Measurements from ENCODE around the gene MCF2L. TPM values are rescaled to one million over a fixed set of nuclear protein-coding genes. Genes with fewer than 3 reads are reported as not detected.
A peak's percentile ranks its signal among the peaks of the same experiment; 100 is the strongest.

The MCF2L gene
- total RNA-seq, 1 donor from 2014 or later, result 69.7 TPM

- TF ChIP-seq CTCF (IDR thresholded peaks at IDR 0.05), result no peak
- intact Hi-C loops (cut with DNase I), result no loop called here
- DNase-seq (peak; percentile 55), ATAC-seq (no peak)
- H3K4me3 ChIP-seq, result no peak overlapping the region
- H3K36me3 ChIP-seq, result no peaks in the 10 kb centered on the region
- no peak overlapping the region for H3K27ac ChIP-seq
- H3K9me3 ChIP-seq, result no peaks in the 10 kb centered on the region
- peaks cover 6% of the 10 kb centered on the region for H3K4me1 ChIP-seq
- peaks cover 7% of the 10 kb centered on the region for H3K27me3 ChIP-seq
Observed at GRCh38 chr13:112974125-112974524, 5.1 kb downstream of the MCF2L start.

- ATAC-seq (no peak), DNase-seq (no peak)
- H3K4me1 ChIP-seq, result peaks cover 3% of the 10 kb centered on the region
- no peak overlapping the region for H3K4me3 ChIP-seq
- H3K36me3 ChIP-seq, result no peaks in the 10 kb centered on the region
- H3K27me3 ChIP-seq, result peaks cover 7% of the 10 kb centered on the region
- intact Hi-C loops (cut with DNase I), result no loop called here
- TF ChIP-seq CTCF (IDR thresholded peaks at IDR 0.05), result no peak
- no peaks in the 10 kb centered on the region for H3K9me3 ChIP-seq
- no peak overlapping the region for H3K27ac ChIP-seq
Observed at GRCh38 chr13:112974671-112975070, 5.7 kb downstream of the MCF2L start.

GRCh38 chr13:112975401-112975939 is 6.5 kb downstream of the MCF2L start:
- no peaks in the 10 kb centered on the region for H3K36me3 ChIP-seq
- no peak overlapping the region for H3K4me3 ChIP-seq
- intact Hi-C loops (cut with DNase I), result no loop called here
- peaks cover 4% of the 10 kb centered on the region for H3K27me3 ChIP-seq
- H3K27ac ChIP-seq, result no peak overlapping the region
- DNase-seq, result no peak
- no peaks in the 10 kb centered on the region for H3K4me1 ChIP-seq
- no peak for ATAC-seq
- no peak for TF ChIP-seq CTCF (IDR thresholded peaks at IDR 0.05)
- H3K9me3 ChIP-seq, result no peaks in the 10 kb centered on the region

GRCh38 chr13:112976526-112976925 is 7.5 kb downstream of the MCF2L start:
- intact Hi-C loops (cut with DNase I), result no loop called here
- Histone ChIP-seq H3K27ac (no peak overlapping the region), H3K27me3 (no peaks in the 10 kb centered on the region), H3K4me1 (no peaks in the 10 kb centered on the region), H3K4me3 (no peak overlapping the region), H3K9me3 (no peaks in the 10 kb centered on the region), H3K36me3 (no peaks in the 10 kb centered on the region)
- TF ChIP-seq CTCF (IDR thresholded peaks at IDR 0.05), result no peak
- no peak for DNase-seq
- ATAC-seq, result no peak

- ATAC-seq, result no peak
- TF ChIP-seq CTCF (IDR thresholded peaks at IDR 0.05), result no peak
Observed at GRCh38 chr13:112977091-112977490, 8.1 kb downstream of the MCF2L start.

GRCh38 chr13:112977525-112977924 is 8.5 kb downstream of the MCF2L start:
- TF ChIP-seq CTCF (IDR thresholded peaks at IDR 0.05), result no peak
- H3K27ac ChIP-seq, result no peak overlapping the region

More at GRCh38 chr13:112977091-112977490, 8.1 kb downstream of the MCF2L start:
- no peaks in the 10 kb centered on the region for H3K36me3 ChIP-seq
- no peak overlapping the region for H3K4me3 ChIP-seq
- no peaks in the 10 kb centered on the region for H3K27me3 ChIP-seq
- intact Hi-C loops (cut with DNase I), result no loop called here
- H3K9me3 ChIP-seq, result no peaks in the 10 kb centered on the region
- H3K27ac ChIP-seq, result no peak overlapping the region
- no peaks in the 10 kb centered on the region for H3K4me1 ChIP-seq
- DNase-seq, result no peak

More at GRCh38 chr13:112977525-112977924, 8.5 kb downstream of the MCF2L start:
- Histone ChIP-seq H3K27me3 (no peaks in the 10 kb centered on the region), H3K4me3 (no peak overlapping the region), H3K9me3 (no peaks in the 10 kb centered on the region), H3K36me3 (no peaks in the 10 kb centered on the region), H3K4me1 (no peaks in the 10 kb centered on the region)
- ATAC-seq, result no peak
- intact Hi-C loops (cut with DNase I), result no loop called here
- no peak for DNase-seq
